ENCODE results near the gene CRYBB1.

DNA sequence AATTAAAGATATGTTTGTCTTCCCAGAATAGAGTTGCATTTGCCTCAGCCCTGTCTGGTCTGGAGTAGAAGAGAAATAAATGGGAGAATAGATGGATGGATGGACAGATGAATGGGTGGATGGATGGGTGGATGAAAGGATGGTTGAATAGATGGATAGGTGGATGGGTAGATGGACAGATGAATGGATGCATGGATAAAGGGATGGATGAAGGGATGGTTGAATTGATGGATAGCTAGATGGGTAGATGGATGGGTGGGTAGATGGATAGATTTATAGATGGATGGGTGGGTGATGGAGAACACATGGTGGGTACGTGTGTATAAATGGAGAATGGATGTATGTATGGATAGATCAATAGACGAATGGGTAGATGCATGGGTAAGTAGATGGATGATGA lies 8.5 kb downstream of the CRYBB1 start:
- TF ChIP-seq, protein P1, sequence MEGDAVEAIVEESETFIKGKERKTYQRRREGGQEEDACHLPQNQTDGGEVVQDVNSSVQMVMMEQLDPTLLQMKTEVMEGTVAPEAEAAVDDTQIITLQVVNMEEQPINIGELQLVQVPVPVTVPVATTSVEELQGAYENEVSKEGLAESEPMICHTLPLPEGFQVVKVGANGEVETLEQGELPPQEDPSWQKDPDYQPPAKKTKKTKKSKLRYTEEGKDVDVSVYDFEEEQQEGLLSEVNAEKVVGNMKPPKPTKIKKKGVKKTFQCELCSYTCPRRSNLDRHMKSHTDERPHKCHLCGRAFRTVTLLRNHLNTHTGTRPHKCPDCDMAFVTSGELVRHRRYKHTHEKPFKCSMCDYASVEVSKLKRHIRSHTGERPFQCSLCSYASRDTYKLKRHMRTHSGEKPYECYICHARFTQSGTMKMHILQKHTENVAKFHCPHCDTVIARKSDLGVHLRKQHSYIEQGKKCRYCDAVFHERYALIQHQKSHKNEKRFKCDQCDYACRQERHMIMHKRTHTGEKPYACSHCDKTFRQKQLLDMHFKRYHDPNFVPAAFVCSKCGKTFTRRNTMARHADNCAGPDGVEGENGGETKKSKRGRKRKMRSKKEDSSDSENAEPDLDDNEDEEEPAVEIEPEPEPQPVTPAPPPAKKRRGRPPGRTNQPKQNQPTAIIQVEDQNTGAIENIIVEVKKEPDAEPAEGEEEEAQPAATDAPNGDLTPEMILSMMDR (conservative IDR thresholded peaks at IDR 0.05; ENCODE audit: low read depth in 2 of 2): no peak
- TF ChIP-seq STAT1 (IDR thresholded peaks at IDR 0.05; ENCODE audit: unreplicated experiment) (no peak), EZH2phosphoT487 (IDR thresholded peaks at IDR 0.05; ENCODE audit: unreplicated experiment) (no peak), EZH2 (IDR thresholded peaks at IDR 0.05; ENCODE audit: low read depth, unreplicated experiment) (no peak)
- TF ChIP-seq, protein P2, sequence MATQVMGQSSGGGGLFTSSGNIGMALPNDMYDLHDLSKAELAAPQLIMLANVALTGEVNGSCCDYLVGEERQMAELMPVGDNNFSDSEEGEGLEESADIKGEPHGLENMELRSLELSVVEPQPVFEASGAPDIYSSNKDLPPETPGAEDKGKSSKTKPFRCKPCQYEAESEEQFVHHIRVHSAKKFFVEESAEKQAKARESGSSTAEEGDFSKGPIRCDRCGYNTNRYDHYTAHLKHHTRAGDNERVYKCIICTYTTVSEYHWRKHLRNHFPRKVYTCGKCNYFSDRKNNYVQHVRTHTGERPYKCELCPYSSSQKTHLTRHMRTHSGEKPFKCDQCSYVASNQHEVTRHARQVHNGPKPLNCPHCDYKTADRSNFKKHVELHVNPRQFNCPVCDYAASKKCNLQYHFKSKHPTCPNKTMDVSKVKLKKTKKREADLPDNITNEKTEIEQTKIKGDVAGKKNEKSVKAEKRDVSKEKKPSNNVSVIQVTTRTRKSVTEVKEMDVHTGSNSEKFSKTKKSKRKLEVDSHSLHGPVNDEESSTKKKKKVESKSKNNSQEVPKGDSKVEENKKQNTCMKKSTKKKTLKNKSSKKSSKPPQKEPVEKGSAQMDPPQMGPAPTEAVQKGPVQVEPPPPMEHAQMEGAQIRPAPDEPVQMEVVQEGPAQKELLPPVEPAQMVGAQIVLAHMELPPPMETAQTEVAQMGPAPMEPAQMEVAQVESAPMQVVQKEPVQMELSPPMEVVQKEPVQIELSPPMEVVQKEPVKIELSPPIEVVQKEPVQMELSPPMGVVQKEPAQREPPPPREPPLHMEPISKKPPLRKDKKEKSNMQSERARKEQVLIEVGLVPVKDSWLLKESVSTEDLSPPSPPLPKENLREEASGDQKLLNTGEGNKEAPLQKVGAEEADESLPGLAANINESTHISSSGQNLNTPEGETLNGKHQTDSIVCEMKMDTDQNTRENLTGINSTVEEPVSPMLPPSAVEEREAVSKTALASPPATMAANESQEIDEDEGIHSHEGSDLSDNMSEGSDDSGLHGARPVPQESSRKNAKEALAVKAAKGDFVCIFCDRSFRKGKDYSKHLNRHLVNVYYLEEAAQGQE (IDR thresholded peaks at IDR 0.05; ENCODE audit: unreplicated experiment): no peak
